Measurements from ENCODE around the gene EHD4.

The EHD4 gene

DNA sequence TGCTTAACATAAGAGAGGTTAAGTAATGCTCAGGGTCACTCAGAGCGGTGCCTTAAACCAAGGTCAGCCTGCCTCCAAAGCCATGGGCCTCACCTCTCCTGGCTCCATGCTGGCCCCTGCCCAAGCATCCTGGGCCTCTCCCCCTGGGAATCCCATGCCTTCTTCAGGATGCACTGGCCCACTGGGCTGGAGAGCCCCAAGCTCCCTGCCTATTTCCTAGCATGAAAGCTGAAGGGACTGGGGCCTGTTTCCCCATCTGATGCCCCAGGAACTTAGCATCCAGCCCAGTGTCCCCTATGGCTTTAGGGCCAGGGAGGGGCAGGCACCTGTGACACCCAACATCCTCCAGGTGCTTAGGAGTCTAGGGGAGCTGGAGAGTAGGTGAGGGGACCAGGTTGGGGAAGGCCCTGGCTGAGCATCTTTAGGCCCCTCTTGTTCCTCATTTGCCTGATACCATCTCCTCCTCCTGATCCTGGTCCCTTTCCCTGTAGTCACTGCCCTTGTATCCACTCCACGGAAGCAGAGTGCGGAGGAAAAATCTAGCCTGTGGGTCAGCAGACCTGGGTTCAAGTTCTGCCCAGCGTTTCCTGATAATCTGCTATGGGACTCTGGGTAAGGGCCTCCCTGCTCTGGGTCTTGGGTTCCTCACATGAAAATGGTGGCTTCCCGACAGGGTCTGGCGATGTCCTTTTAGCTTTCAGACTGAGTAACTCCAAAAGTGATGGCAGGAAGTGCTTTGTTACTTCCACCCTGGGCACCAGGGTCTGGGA lies 28.6 kb downstream of the EHD4 start:
- Histone ChIP-seq H3K4me3 (ENCODE audit: low read length) (no peak overlapping the region), H3K9ac (ENCODE audit: low read length) (no peak overlapping the region), H3K4me1 (ENCODE audit: control insufficient read depth, insufficient read depth, low read length) (peaks cover 11% of the 10 kb centered on the region), H3K27ac (ENCODE audit: low read depth, low read length) (peak overlapping the region; percentile 27), H3K36me3 (ENCODE audit: control insufficient read depth, insufficient read depth, low read length) (no peaks in the 10 kb centered on the region), H3K27me3 (ENCODE audit: control insufficient read depth, insufficient read depth, low read length) (no peaks in the 10 kb centered on the region)

GRCh38 chr15:41942886-41943285 lies 29.5 kb downstream of the EHD4 start:
- H3K9ac ChIP-seq (ENCODE audit: low read length) = no peak overlapping the region
- no peaks in the 10 kb centered on the region for H3K27me3 ChIP-seq (ENCODE audit: control insufficient read depth, insufficient read depth, low read length)
- no peaks in the 10 kb centered on the region for H3K36me3 ChIP-seq (ENCODE audit: control insufficient read depth, insufficient read depth, low read length)
- H3K4me1 ChIP-seq (ENCODE audit: control insufficient read depth, insufficient read depth, low read length) = peaks cover 11% of the 10 kb centered on the region
- no peak overlapping the region for H3K27ac ChIP-seq (ENCODE audit: low read depth, low read length)
- no peak overlapping the region for H3K4me3 ChIP-seq (ENCODE audit: low read length)

- Histone ChIP-seq H3K4me1 (ENCODE audit: control insufficient read depth, insufficient read depth, low read length) (peaks cover 11% of the 10 kb centered on the region), H3K4me3 (ENCODE audit: low read length) (no peak overlapping the region), H3K9ac (ENCODE audit: low read length) (no peak overlapping the region), H3K36me3 (ENCODE audit: control insufficient read depth, insufficient read depth, low read length) (no peaks in the 10 kb centered on the region), H3K27me3 (ENCODE audit: control insufficient read depth, insufficient read depth, low read length) (no peaks in the 10 kb centered on the region), H3K27ac (ENCODE audit: low read depth, low read length) (no peak overlapping the region)
Measured at GRCh38 chr15:41941644-41942415, 30.5 kb downstream of the EHD4 start.

DNA sequence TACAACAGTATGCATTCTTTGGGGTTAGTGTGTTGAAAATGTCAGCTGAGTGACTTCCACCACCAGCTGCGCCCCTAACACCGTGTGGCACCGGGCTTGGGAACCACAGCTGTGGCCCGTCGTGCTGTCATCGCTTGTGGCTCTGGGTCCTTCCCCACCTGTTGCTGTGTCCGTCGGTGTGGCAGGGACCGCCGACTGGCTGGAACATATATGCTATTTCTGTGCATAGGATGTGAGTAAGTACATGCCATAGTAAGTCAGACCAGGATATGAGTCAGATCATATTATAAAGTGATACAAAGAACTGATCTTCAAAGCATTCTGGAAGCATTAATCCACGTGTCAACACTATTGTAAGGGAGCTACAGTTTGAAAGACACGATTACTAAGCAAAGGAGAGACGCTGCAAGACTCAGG lies 31.9 kb downstream of the EHD4 start:
- no peak overlapping the region for H3K9ac ChIP-seq (ENCODE audit: low read length)
- no peaks in the 10 kb centered on the region for H3K36me3 ChIP-seq (ENCODE audit: control insufficient read depth, insufficient read depth, low read length)
- no peak overlapping the region for H3K27ac ChIP-seq (ENCODE audit: low read depth, low read length)
- no peaks in the 10 kb centered on the region for H3K27me3 ChIP-seq (ENCODE audit: control insufficient read depth, insufficient read depth, low read length)
- no peak overlapping the region for H3K4me3 ChIP-seq (ENCODE audit: low read length)
- H3K4me1 ChIP-seq (ENCODE audit: control insufficient read depth, insufficient read depth, low read length) = peaks cover 11% of the 10 kb centered on the region

- no peak overlapping the region for H3K4me3 ChIP-seq (ENCODE audit: low read length)
- no peak overlapping the region for H3K9ac ChIP-seq (ENCODE audit: low read length)
- no peaks in the 10 kb centered on the region for H3K27me3 ChIP-seq (ENCODE audit: control insufficient read depth, insufficient read depth, low read length)
- H3K4me1 ChIP-seq (ENCODE audit: control insufficient read depth, insufficient read depth, low read length) = peaks cover 11% of the 10 kb centered on the region
- no peak overlapping the region for H3K27ac ChIP-seq (ENCODE audit: low read depth, low read length)
- no peaks in the 10 kb centered on the region for H3K36me3 ChIP-seq (ENCODE audit: control insufficient read depth, insufficient read depth, low read length)
Measured at GRCh38 chr15:41939986-41940385, 32.4 kb downstream of the EHD4 start.

- H3K27ac ChIP-seq (ENCODE audit: low read depth, low read length) = no peak overlapping the region
- H3K36me3 ChIP-seq (ENCODE audit: control insufficient read depth, insufficient read depth, low read length) = no peaks in the 10 kb centered on the region
- no peaks in the 10 kb centered on the region for H3K27me3 ChIP-seq (ENCODE audit: control insufficient read depth, insufficient read depth, low read length)
- H3K4me1 ChIP-seq (ENCODE audit: control insufficient read depth, insufficient read depth, low read length) = no peaks in the 10 kb centered on the region
- H3K9ac ChIP-seq (ENCODE audit: low read length) = no peak overlapping the region
- H3K4me3 ChIP-seq (ENCODE audit: low read length) = no peak overlapping the region
Measured at GRCh38 chr15:41937568-41937923, 34.8 kb downstream of the EHD4 start.

DNA sequence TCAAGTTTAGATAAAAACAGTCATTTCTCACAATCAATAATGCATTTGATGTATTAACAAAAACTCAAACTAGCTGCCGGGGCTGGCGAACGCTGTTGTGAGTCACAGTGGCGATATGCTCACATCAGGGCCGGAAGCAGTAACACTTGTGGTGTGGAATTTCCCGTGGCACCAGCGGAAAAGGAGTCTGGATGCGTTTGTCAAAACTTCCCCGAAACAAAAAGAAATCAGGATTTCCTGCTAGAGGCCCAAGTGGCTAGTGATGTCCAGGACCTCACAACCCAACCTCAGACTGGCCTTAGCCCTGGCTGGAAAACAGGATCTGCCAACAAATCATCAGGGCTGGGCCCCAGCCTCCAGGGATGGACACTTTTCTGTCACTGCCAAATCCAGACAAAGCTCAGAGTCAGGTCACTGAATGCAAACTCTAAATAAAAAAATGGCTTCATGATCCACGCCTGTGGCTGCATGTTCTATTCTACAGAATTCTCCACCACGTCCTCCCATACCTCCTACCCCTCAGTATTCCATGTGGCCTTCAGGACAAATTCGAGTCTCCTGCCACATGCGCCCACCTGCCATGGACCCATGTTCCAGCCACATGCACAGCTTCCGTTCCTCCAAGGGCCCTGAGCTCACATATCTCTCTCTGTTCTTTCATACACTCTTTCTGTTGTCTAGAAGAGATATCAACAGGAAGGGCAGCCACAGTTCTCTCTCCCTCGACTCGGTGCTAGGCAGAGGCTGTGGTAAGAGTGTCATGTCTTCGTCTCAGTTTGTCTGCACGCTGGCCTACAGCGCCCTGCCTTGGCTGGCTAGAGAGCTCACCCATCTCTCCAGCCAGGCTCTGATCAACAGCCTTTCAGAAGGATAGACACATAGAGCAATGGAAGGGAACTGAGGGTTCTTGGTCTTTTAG lies 35.4 kb downstream of the EHD4 start:
- no peak overlapping the region for H3K4me3 ChIP-seq (ENCODE audit: low read length)
- H3K9ac ChIP-seq (ENCODE audit: low read length) = no peak overlapping the region
- H3K4me1 ChIP-seq (ENCODE audit: control insufficient read depth, insufficient read depth, low read length) = no peaks in the 10 kb centered on the region
- peak overlapping the region; percentile 38 for H3K27ac ChIP-seq (ENCODE audit: low read depth, low read length)
- no peaks in the 10 kb centered on the region for H3K36me3 ChIP-seq (ENCODE audit: control insufficient read depth, insufficient read depth, low read length)
- no peaks in the 10 kb centered on the region for H3K27me3 ChIP-seq (ENCODE audit: control insufficient read depth, insufficient read depth, low read length)

- no peaks in the 10 kb centered on the region for H3K27me3 ChIP-seq (ENCODE audit: control insufficient read depth, insufficient read depth, low read length)
- H3K9ac ChIP-seq (ENCODE audit: low read length) = no peak overlapping the region
- H3K4me3 ChIP-seq (ENCODE audit: low read length) = no peak overlapping the region
- no peaks in the 10 kb centered on the region for H3K36me3 ChIP-seq (ENCODE audit: control insufficient read depth, insufficient read depth, low read length)
- peak overlapping the region; percentile 32 for H3K27ac ChIP-seq (ENCODE audit: low read depth, low read length)
- H3K4me1 ChIP-seq (ENCODE audit: control insufficient read depth, insufficient read depth, low read length) = no peaks in the 10 kb centered on the region
Measured at GRCh38 chr15:41936155-41936554, 36.2 kb downstream of the EHD4 start.

GRCh38 chr15:41935566-41936020 lies 36.8 kb downstream of the EHD4 start:
- Histone ChIP-seq H3K4me1 (ENCODE audit: control insufficient read depth, insufficient read depth, low read length) (no peaks in the 10 kb centered on the region), H3K27ac (ENCODE audit: low read depth, low read length) (peak overlapping the region; percentile 32), H3K9ac (ENCODE audit: low read length) (no peak overlapping the region)

DNA sequence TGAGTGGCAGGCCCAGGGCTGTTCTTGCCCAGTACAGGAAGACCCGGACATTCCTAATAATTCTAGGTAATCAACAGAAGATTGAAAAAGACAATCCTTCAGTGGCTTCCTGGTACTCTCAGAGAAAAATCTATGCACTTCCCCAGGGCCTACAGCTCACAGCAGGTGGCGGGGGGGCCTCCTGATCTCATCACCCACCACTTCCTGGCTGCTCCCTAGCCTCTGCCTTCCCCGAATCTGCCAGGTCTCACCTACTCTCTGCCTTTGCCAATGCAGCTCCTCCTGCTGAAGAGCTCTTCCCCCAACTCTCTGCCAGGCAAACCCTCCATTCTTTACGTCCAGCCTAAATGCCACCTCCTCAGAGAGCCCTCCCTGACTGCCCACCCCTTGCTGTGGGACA lies 37.5 kb downstream of the EHD4 start:
- Histone ChIP-seq H3K27ac (ENCODE audit: low read depth, low read length) (no peak overlapping the region), H3K27me3 (ENCODE audit: control insufficient read depth, insufficient read depth, low read length) (no peaks in the 10 kb centered on the region), H3K4me3 (ENCODE audit: low read length) (no peak overlapping the region), H3K4me1 (ENCODE audit: control insufficient read depth, insufficient read depth, low read length) (peaks cover 3% of the 10 kb centered on the region), H3K9ac (ENCODE audit: low read length) (no peak overlapping the region), H3K36me3 (ENCODE audit: control insufficient read depth, insufficient read depth, low read length) (no peaks in the 10 kb centered on the region)

More at GRCh38 chr15:41935566-41936020, 36.8 kb downstream of the EHD4 start:
- Histone ChIP-seq H3K36me3 (ENCODE audit: control insufficient read depth, insufficient read depth, low read length) (no peaks in the 10 kb centered on the region), H3K27me3 (ENCODE audit: control insufficient read depth, insufficient read depth, low read length) (no peaks in the 10 kb centered on the region), H3K4me3 (ENCODE audit: low read length) (no peak overlapping the region)

GRCh38 chr15:41933771-41934170 lies 38.6 kb downstream of the EHD4 start:
- no peak overlapping the region for H3K4me3 ChIP-seq (ENCODE audit: low read length)
- peaks cover 4% of the 10 kb centered on the region for H3K4me1 ChIP-seq (ENCODE audit: control insufficient read depth, insufficient read depth, low read length)
- no peak overlapping the region for H3K9ac ChIP-seq (ENCODE audit: low read length)
- no peaks in the 10 kb centered on the region for H3K27me3 ChIP-seq (ENCODE audit: control insufficient read depth, insufficient read depth, low read length)
- H3K36me3 ChIP-seq (ENCODE audit: control insufficient read depth, insufficient read depth, low read length) = no peaks in the 10 kb centered on the region
- no peak overlapping the region for H3K27ac ChIP-seq (ENCODE audit: low read depth, low read length)

GRCh38 chr15:41933326-41933725 lies 39.0 kb downstream of the EHD4 start:
- H3K36me3 ChIP-seq (ENCODE audit: control insufficient read depth, insufficient read depth, low read length) = no peaks in the 10 kb centered on the region
- H3K27me3 ChIP-seq (ENCODE audit: control insufficient read depth, insufficient read depth, low read length) = no peaks in the 10 kb centered on the region
- no peak overlapping the region for H3K9ac ChIP-seq (ENCODE audit: low read length)
- H3K4me3 ChIP-seq (ENCODE audit: low read length) = no peak overlapping the region
- peaks cover 7% of the 10 kb centered on the region for H3K4me1 ChIP-seq (ENCODE audit: control insufficient read depth, insufficient read depth, low read length)
- H3K27ac ChIP-seq (ENCODE audit: low read depth, low read length) = no peak overlapping the region

All from rectal smooth muscle tissue (tissue), 1 donor.